Neural cell (in vitro differentiated cells): ENCODE measurements around the gene RGS3.

Experiments
- CTCF ChIP-seq: fragments of 450-650 bp; IDR thresholded peaks from 2 replicates; pipeline ENCODE4 v1.5.1; 2014; ENCODE audit warnings: antibody characterized with exemption, mild to moderate bottlenecking, moderate library complexity; ENCODE audit not compliant: poor library complexity, severe bottlenecking
- EP300 ChIP-seq: fragments of 450-650 bp; conservative IDR thresholded peaks from 2 replicates; pipeline ENCODE4 v1.6.1; 2014; ENCODE audit warnings: antibody characterized with exemption, mild to moderate bottlenecking, moderate library complexity; ENCODE audit not compliant: poor library complexity, severe bottlenecking
- EZH2 ChIP-seq: fragments of 200-600, 300-800 bp; shearing (Covaris generic), sonication (generic); IDR thresholded peaks from 2 replicates; pipeline ENCODE4 v1.6.1; 2014; ENCODE audit warnings: antibody characterized with exemption, low read length, borderline replicate concordance, mild to moderate bottlenecking; ENCODE audit not compliant: insufficient read depth, poor library complexity, severe bottlenecking
- SMC3 ChIP-seq: fragments of 450-650 bp; conservative IDR thresholded peaks from 2 replicates; pipeline ENCODE4 v1.6.1; 2014; ENCODE audit warnings: antibody characterized with exemption, mild to moderate bottlenecking, moderate library complexity; ENCODE audit not compliant: poor library complexity

- no peak for TF ChIP-seq SMC3
- no peak for TF ChIP-seq CTCF
- TF ChIP-seq EZH2 = no peak
- TF ChIP-seq EP300 = no peak
Measured at GRCh38 chr9:113481176-113481787, 17.8 kb downstream of the RGS3 start.
